GM21447 (cell line): Measurements from ENCODE around the gene HAUS7.

ENCODE experiments used
- ATAC-seq: cut with Tn5 transposase; IDR thresholded peaks from one replicate; pipeline ENCODE4 v1.9.1; 2021; ENCODE audit not compliant: unreplicated experiment

HAUS7 gene

DNA sequence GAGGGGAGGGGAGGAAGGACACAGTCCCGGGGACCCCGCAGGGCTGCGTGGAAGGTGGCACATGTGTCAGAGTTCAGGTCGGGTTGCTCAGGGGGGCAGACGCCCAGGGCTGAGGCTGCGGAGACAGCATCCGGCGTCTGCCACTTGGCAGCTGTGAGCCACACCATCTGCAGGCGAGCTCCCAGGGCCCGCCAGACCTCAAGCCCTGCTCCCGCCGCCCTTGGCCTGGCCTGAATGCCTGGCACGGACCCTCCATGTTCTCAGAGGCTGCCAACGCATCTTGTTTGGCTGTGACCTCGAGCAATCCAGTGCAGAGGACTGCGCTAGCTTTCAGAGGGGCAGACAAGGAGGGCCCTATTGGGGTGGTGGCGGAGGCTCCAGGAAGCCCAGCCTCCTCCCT is 29.5 kb upstream of the HAUS7 start:
- no peak for ATAC-seq

DNA sequence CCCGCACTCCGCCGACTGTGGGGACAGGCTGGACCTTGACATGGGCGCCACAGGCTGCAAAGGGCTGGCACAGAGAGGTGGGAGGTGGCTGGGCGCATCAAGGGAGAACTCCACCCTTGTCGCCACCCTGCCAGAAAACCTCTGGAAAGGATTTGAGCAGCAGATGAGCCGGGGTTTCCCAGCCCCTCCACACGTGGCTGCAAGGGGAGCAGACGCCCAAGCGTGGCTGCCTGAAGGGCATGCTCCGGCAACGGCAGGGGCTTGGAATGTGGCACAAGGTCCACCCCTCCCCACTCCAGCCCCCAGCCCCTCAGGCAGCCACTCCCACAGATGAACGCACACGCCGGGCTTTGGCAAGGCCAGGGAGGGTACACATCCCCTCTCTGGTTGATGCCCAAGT is 29.0 kb upstream of the HAUS7 start:
- ATAC-seq: no peak

DNA sequence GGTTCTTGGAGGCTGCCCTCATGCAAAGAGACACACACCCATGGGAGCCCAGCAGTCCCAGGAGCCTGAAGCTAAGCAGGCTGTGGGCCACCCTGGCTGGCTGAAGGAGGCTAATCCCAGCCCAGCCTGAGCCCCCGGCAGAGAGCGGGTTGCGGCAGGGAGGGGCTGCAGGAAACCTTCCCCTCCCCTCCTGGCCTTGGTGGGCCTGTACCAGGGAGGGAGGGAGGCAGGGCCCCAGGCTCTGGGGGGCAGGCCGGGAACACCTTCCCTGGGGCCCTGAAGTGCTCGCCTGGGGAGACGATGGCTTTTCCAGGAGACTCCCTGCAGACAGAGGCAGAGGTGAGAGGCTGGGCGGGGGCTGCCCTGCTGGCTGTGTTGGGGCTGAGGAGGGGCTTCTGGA is 28.1 kb upstream of the HAUS7 start:
- no peak for ATAC-seq

DNA sequence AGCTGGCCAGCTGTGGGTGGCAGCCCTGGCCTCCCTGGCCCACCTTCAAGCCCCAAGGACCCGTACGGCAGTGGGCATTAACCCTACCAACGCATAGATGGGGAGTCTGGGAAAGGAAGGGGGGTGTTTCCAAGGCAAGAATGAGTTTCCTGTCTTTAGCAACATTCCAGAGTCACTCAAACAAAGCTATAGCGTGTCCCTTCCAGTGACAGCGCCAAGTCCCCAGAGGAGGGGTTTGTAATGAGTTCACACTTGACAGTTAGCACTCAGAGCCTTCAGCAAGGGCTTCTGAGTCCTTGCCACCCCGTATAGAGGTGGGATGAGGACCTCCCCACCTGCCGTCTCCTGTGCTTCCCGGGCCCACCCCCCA is 26.2 kb upstream of the HAUS7 start:
- ATAC-seq: no peak

DNA sequence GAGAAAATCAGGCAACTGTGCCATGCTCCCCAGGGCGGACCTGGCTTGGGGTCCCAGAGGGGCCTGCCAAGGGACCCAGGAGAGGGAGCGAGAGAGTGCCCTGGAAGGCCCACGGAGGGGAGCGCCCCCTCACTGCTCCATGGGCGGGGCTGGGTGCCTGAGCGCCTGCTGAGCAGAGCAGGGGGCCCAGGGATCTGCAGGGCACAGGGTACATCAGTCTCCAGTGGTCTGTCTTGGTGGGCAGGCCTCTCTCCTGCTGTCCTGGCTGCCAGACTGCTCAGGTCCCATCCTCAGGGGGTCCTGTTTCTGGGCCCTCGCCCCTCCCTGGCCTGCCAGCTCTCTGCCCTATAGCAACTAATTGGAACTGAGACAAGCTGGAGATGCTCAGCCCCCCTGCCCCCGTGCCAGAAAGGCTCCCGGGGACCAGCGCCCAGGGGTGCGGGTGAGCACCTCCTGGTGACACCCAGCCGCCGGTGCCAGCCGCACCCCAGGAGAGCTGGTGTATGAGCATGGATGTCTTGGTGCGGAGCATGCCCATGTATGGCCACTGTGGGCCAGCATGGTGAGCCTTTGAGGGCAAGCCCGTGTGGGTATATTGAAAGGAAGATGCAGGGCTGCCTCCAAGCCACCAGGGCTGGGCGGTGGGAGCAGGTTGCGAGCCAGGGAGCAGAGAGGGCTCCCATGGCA is 25.7 kb upstream of the HAUS7 start:
- ATAC-seq: no peak

DNA sequence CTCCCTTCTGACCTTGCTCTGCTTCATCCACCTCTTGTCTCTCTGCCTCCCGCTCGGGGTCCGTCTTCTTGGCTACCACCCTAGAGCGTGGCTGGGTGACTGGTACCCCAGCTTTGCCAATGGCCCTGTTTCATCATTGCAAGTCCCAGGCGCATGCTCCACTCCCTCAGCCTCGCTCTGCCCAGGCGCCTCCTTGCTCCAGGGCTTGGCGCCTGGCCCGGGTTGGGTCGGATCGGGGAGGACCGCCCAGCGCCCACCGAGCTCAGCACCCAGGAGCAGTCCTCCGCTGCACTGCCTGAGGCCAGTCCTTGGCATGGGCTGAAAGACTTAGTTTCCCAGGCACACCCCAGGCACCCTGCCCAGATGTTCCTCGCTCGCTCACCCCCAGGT is 25.0 kb upstream of the HAUS7 start:
- ATAC-seq: no peak

DNA sequence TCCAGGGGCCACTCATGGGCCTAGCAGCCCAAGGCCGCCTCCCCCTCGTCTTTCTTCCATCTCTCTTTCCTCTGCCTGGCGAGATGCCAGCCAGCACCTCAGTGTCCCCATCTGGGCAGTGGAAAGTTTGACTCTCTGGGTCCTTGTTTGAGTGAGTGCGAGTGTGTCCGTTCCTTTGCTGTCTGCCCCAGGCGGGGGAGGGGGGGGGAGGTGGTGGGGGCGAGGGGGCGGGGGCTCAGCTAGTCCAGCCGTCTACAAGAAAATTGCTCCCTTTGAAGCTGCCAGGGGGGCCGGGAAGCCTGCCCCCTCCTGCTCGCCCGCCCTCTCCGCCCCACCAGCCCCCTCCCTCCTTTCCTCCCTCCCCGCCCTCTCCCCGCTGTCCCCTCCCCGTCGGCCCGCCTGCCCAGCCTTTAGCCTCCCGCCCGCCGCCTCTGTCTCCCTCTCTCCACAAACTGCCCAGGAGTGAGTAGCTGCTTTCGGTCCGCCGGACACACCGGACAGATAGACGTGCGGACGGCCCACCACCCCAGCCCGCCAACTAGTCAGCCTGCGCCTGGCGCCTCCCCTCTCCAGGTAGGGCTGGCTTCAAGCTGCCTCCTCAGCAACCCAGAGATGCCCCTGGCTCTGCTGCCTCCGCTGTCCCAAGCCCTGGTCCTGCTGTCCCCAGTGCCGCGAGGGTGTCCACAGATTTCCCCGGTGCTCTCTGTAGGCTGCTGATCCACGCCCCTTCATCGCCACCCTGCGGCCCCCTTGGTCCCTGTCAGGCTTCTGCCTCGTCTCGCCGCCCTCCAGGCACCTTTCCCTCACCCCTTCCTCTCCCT is 24.4 kb upstream of the HAUS7 start, which contains the start of gene BGN:
BGN (plus strand) TSS at position 440 of the 821 bp plus-strand sequence. CDS start 9,652 bp downstream, outside the sequence.
- no peak for ATAC-seq

DNA sequence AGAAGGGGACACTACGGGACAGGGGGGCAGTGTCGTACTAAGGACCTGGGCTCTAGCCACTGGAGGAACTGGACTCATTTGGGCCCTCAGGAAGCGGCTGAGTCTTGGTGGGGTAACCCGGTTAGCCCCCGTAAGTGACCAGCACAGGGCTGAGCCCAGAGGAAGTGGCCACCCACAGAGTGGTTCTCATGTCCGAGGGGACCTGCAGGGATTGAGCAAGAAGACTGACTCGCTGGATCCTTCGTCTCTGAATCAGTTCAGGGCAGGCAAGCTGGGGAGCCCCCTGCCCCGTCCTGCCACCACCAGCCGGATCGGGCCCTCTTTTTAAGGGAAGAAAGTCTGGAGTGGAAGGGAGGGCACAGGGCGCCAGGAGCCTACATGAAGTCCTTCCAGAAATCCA is 23.7 kb upstream of the HAUS7 start:
- no peak for ATAC-seq

DNA sequence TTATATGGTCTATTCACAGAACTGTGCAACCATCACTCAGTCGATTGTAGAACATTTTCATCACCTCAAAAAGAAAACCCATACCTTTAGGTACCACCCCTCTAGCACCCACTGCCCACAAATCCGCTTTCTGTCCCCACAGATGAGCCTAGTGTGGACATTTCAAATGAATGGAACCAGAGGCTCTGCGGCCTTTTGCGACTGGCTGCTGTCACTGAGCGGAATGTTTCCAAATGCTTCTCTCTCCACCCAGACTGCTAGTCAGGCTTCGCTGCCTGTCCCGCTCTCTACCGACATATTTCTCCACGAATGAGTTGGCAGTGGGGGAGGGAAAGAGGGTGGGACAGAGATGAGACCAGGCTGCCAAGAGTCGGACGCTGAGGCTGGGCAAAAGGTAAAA is 22.7 kb upstream of the HAUS7 start:
- no peak for ATAC-seq

DNA sequence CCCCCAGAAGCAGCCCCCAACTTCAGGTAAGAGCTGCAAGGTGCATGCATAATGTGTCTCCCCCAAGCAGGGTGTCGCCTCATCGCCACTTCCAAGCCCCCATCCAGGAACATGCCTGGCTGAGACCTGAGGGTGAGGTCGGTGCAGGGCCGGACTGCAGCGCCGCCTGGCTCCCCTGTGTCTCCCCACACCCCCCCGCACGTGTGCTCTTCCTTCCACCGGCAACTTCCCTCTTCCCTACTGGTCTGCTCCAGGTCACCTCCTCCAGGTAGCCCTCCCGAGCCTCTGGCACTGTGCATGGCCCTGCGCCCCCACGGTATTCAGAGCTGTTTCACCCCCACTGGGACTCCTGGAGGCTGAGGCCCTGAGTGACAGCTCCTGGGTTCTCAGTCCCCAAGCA is 22.2 kb upstream of the HAUS7 start:
- ATAC-seq: no peak

DNA sequence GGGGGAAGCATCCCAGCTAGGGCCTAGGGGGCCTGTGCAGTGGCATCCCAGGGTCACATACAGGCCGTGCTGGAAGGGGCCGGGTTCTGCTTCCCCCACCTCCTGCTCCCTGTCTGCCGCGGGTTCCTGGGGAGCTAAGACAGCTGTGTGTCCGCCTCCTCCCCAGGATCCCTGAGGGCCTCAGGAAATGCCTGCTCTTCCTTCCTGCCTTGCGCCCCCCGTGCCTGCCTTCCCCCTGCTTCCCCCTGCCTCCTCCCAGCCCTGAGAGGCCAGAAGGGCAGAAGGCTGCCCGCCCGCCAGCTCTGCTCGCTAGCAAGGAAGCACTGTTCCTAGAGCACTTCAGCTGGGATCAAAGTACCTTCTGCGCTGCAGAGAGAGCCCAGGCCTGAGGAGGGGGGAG is 21.5 kb upstream of the HAUS7 start:
- no peak for ATAC-seq

DNA sequence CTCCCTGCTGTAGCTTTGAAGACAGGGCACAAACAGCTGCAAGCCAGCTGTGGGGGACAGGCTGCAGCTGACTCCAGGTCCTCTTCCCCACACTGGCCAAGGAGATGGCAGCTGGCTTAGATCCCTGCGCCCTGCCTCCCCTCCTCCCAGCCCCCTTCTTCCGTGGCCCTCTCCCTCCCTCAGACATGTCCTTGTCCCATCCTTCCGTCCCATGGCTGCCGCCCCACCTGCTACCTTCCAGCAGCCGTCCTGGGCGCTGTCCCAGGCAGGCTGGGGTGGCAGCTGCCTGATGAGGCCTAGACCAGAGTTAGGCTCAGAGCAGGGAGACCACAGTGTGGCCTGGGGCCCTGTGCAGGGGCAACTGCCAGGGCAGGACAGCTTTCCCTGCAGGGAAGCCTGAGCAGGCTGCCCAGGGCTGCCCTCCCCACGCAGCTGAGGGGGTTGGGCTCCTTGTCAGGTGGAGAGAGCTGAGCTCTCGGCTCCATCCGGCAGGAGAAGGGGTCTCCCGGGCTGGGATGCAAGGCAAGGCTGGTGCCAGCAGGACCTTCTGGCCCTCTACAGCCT is 21.1 kb upstream of the HAUS7 start:
- no peak for ATAC-seq

DNA sequence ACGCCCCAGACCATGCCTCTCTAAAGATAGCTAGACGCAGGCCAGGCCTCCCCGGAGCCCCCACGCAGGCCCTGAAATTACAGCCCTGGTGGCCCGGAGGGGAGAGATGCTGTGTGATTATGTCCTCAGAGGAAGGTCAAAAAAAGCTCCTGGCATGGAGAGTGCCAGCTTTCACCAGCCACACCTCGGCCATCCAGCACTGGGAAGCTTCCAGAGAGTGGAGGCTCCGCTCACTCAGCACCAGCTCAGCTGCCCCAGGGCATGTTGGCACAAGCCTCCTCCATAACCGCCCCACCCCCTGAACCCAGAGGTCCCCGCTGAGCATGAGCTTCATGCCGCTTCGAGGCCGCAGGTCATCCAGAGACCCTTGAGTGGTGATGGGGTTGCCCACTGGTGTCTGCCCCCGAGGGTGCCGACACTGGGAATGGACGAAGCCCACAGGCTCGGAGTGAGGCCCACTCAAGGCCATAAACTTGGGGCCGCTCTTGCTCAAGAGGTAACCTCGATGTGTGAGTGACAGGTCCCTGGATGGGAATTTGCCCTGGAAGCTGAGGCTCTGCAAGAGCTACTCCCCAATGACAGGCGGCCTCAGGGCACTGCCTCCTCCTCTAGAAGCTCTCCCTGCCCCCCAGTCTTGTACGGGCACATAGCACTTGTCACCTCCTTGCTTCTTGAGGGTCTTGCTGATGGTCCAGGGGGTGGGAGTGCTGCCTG is 20.0 kb upstream of the HAUS7 start:
- no peak for ATAC-seq

DNA sequence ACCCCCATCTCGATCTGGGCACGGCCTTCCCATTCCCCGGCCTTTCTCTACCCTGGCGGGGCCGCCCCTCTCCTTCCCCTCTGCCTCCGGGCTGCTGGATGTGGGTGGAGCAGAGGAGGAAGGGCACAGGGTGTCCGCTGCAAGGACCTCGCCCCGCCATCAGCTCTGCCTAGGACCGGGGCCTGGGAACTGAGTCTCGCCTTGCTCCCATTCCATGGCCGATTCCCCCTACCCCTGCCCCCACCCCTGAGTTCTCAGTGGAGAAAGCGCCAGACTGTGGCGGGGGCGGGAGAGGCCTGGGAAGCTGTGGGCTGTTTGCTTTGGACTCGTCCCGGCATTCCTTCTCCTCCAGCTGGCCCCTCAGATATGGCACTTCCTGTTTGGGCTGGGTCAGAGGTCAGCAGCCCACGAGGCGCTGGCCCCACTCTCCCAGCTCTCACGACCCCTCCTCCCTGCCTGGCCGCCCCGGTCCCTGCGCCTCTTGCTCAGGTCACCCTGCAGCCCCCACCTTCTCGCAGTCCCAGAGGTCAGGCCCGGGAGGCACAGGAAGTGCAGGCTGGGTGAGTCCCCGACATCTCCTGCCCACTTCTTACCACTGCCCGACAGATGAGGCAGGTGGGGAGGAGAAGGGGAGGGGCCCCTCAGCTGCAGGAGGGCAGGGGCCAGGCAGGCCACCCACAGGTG is 18.0 kb upstream of the HAUS7 start:
- ATAC-seq: no peak

DNA sequence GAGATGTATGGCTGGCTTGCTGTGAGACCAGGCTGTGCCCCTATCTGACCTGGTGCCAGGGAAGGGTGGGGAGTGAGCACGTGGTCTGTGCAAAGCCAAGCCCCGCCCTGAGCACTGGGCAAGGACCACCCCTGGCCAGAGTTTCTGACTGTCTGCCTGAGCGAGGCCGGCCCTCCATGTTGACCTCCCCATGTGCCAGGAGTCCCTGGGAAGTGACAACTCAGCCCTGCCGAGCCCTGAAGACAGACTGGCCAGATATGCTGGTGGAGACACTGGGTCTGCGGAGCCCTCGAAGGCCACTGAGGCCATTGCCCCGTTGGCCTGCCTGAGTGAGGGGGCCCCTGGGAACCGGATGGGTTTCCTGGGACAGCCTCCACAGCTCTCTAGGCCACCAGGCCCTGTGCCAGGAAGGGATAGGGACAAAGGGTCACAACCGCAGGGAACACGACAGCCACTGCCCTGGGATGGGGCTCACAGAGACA is 17.3 kb upstream of the HAUS7 start:
- ATAC-seq: no peak

DNA sequence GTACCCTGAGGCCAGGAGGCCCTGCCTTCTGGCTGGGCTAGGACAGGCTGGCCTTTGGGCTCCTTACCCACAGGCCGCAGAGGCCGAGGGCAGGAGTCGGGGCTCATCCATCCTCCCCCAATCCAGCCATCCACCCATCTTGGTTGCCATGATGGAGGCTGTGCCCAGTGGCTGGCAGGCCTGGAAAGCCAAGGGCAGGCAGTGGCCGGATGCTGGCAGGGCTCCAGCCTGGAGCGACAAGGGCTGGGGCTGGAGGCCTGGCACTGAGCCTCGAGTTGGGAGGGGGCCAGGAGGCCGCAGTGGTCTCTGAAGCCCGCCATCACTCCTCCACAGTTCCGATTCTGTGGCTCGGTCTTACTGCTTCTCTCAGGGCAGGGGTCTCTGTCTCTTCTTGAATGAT is 15.8 kb upstream of the HAUS7 start:
- ATAC-seq: no peak

DNA sequence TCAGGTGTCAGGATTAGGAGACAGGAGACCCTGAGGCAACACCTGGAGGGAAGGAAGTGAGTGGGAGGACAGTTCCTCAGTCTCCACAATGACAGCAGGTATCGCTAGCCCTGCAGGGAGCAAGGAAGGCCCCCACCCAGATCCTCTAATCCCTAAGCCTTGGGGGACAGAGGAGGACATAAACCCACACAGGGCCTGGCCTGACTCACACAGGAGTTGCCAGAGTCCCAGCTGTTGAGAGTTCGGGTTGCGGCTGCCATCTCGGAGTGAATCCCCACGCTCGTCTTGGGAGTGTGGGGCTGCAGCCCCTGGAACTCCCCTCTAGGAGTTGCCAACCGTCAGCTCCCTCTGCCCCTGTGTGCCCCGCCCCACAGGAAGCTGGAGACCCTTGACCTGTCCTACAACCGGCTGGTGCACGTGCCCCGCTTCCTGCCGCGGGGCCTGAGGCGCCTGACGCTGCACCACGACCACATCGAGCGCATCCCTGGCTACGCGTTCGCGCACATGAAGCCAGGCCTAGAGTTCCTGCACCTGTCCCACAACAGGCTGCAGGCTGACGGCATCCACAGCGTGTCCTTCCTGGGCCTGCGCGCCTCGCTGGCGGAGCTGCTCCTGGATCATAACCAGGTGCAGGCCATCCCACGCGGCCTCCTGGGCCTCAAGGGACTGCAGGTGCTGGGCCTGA is 15.2 kb upstream of the HAUS7 start:
- no peak for ATAC-seq

DNA sequence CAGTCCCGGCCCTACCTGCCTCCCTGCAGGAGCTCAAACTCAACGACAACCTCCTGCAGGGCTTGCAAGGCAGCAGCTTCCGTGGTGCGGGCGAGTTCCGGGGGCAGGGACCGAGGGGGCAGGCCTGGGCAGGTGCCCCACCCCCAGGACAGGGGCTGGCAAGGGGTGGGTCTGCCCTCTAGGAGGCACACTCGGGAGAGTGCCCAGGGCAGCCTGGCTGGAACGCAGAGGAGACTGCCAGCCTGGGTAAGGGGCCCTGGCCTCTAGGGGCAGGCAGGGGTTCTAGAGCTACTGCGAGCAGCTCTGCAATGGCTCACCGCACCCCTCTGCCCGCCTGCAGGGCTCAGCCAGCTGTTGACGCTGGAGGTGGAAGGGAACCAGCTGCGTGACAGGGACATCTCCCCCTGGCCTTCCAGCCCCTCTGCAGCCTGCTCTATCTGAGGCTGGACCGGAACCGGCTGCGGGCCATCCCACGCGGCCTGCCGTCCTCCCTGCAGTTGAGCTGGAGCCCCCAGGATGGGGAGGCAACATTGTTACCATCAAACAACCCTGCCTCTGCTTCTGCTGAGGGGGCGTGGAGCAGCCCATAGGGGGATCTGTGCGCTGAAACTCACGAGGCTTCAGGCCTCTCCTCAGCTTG is 12.1 kb upstream of the HAUS7 start:
- no peak for ATAC-seq

DNA sequence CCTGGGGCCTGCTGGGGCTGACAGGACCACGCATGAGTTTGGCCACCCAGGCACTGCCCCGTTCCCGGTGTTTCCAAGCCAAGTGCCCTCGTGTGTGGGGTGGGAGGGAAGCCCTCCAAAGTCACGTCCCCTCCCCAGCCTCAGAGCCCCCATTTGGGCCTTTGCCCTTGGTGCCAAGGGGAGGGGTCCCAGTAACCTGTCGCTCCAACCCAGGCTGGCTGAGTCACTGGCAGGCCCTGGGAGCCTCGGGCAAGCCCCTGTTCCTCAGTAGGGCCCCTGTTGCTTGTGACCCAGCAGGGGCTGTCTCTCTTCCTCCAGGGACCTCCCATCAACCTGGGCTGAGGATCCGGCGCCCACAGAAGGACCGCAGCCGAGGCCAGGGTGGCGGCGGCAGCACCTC is 10.7 kb upstream of the HAUS7 start:
- no peak for ATAC-seq

DNA sequence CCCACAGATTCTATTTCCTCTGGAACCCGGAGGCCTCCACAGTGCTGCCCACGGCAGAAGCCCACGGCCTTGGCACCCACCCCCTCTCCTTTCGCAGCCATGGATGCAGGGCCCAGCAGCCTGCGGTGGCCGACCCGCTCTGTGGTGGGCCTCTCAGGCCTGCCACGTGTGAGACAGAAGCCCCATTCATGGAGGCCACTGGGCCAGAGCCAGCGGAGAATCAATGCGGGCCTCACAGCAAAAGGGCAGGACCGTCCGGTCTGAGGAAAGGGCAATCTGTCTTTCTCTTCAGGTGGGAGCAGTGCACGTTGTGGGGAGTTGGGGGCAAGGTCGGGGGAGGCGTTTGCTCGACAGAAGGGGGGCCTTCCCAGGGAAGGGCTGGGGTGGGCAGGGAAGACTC is 8.4 kb upstream of the HAUS7 start:
- ATAC-seq: no peak
